Stromal cell of bone marrow (primary cell): ENCODE results near the gene HYAL3.
A peak's percentile ranks its signal among the peaks of the same experiment; 100 is the strongest.
"Not testable (repeated sequence)": the region's sequence is repeated elsewhere in the genome, so short reads cannot be mapped to it uniquely, and the experiment has no call there.

ENCODE experiments used
- DNase-seq: peaks from one replicate; pipeline ENCODE4 v3.0.0-alpha.2; 2012; ENCODE audit warnings: low read depth

HYAL3 gene

GRCh38 chr3:50270422-50271224, 28.6 kb downstream of the HYAL3 start:
- no peak for DNase-seq

GRCh38 chr3:50269977-50270413, 29.2 kb downstream of the HYAL3 start:
- no peak for DNase-seq

- DNase-seq, result no peak
These were observed 29.7 kb downstream of the HYAL3 start for GRCh38 chr3:50269460-50269859.

GRCh38 chr3:50268703-50269451, 30.3 kb downstream of the HYAL3 start, which contains the start of gene SEMA3B:
Gene SEMA3B (plus strand): TSS chr3:50269147. CDS start chr3:50269241, 94 bp downstream.
- no peak for DNase-seq

- DNase-seq, result no peak
These were observed 30.9 kb downstream of the HYAL3 start for GRCh38 chr3:50268276-50268675.

- no peak for DNase-seq
These were observed 31.8 kb downstream of the HYAL3 start for GRCh38 chr3:50267280-50267913.

GRCh38 chr3:50266836-50267235, 32.4 kb downstream of the HYAL3 start:
- no peak for DNase-seq

- no peak for DNase-seq
These were observed 33.2 kb downstream of the HYAL3 start for GRCh38 chr3:50266017-50266416.

GRCh38 chr3:50265571-50265970, 33.6 kb downstream of the HYAL3 start:
- no peak for DNase-seq

- DNase-seq, result no peak
These were observed 34.2 kb downstream of the HYAL3 start for GRCh38 chr3:50264964-50265485.

- peak; percentile 74 for DNase-seq
These were observed 34.7 kb downstream of the HYAL3 start for GRCh38 chr3:50264383-50264963.

GRCh38 chr3:50263478-50264382, 35.5 kb downstream of the HYAL3 start:
- no peak for DNase-seq

- no peak for DNase-seq
These were observed 36.4 kb downstream of the HYAL3 start for GRCh38 chr3:50262778-50263177.

- DNase-seq, result not testable (repeated sequence)
These were observed 37.0 kb downstream of the HYAL3 start for GRCh38 chr3:50262200-50262599.

GRCh38 chr3:50261505-50261904, 37.7 kb downstream of the HYAL3 start:
- no peak for DNase-seq

GRCh38 chr3:50260942-50261441, 38.2 kb downstream of the HYAL3 start:
- DNase-seq, result no peak

GRCh38 chr3:50260027-50260941, 38.9 kb downstream of the HYAL3 start:
- DNase-seq, result peak; percentile 80

- DNase-seq, result no peak
These were observed 39.7 kb downstream of the HYAL3 start for GRCh38 chr3:50259432-50260026.

GRCh38 chr3:50258979-50259378, 40.2 kb downstream of the HYAL3 start:
- no peak for DNase-seq
